Lower leg skin (tissue), 3 donors: ENCODE measurements around the gene CD59.

Experiments used
- CTCF ChIP-seq, 3 donors: fragments of 450-650 bp; IDR thresholded peaks; one replicate each; pipeline ENCODE4 v1.5.1; 2016; ENCODE audit warnings: antibody characterized with exemption in 3 of 3, mild to moderate bottlenecking in 3 of 3, moderate library complexity in 2 of 3
- POLR2A ChIP-seq, 2 donors: fragments of 450-650 bp; IDR thresholded peaks; one replicate each; pipeline ENCODE4 v1.6.1; 2016 to 2017; ENCODE audit warnings: antibody characterized with exemption in 2 of 2, mild to moderate bottlenecking in 1 of 2, moderate library complexity in 1 of 2

- TF ChIP-seq POLR2A (IDR thresholded peaks at IDR 0.05) (no peak), CTCF (IDR thresholded peaks at IDR 0.05) (no peak)
Measured at GRCh38 chr11:33722590-33723234, 13.5 kb downstream of the CD59 start.
